HG02870 (cell line): ENCODE results near the gene YOD1.

Source experiments
- ATAC-seq: cut with Tn5 transposase; IDR thresholded peaks from one replicate; pipeline ENCODE4 v1.9.1; 2021; ENCODE audit warnings: mild to moderate bottlenecking, moderate library complexity; ENCODE audit not compliant: unreplicated experiment

YOD1 gene

GRCh38 chr1:207073906-207074820 lies 23.2 kb upstream of the YOD1 start:
- no peak for ATAC-seq

- ATAC-seq = no peak
These were observed 21.2 kb upstream of the YOD1 start for GRCh38 chr1:207072233-207072632.

DNA sequence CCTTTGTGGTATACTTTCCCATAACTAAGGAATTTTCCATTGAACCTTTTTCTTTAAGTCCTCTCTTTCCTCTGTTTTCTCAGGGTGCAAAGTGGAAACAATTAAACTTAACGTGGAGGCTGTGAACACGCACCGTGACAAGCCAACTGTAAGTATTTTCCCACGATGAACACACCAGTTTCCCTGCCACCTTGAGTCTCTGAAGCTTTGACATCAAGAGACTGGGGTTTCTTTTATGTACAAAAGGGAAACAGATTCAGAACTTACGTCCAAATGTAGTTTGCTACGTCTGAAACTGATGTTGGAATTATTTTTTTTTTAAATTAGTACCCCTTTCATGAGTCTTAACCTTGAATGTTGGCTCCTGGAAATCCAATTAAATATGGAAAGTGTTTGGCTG lies 20.4 kb upstream of the YOD1 start:
- no peak for ATAC-seq

GRCh38 chr1:207070811-207071210 lies 19.8 kb upstream of the YOD1 start:
- ATAC-seq = no peak

GRCh38 chr1:207069858-207070506 lies 19.0 kb upstream of the YOD1 start:
- ATAC-seq = no peak

- no peak for ATAC-seq
These were observed 18.1 kb upstream of the YOD1 start for GRCh38 chr1:207069061-207069460.

GRCh38 chr1:207067665-207068064 lies 16.7 kb upstream of the YOD1 start:
- ATAC-seq = no peak

DNA sequence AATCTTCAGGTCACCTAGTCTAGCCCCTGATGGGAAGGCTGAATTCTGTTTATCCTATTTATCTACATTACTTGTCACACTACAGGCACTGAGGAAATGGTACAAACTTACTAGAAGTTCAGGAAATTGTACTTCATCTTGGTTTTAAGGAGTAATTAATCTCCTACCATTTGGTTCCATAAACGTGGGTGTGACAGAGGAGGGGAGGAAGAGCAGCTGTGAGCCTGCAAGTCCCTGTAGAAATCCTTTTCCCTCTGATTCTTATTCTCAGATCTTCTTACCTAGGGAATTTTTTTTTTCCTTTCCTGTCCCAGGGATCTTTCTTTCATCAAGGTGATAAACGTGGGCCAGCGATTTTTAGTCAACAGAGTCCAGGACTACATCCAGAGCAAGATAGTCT lies 16.2 kb upstream of the YOD1 start:
- no peak for ATAC-seq

GRCh38 chr1:207064561-207064960 lies 13.6 kb upstream of the YOD1 start:
- ATAC-seq = no peak

DNA sequence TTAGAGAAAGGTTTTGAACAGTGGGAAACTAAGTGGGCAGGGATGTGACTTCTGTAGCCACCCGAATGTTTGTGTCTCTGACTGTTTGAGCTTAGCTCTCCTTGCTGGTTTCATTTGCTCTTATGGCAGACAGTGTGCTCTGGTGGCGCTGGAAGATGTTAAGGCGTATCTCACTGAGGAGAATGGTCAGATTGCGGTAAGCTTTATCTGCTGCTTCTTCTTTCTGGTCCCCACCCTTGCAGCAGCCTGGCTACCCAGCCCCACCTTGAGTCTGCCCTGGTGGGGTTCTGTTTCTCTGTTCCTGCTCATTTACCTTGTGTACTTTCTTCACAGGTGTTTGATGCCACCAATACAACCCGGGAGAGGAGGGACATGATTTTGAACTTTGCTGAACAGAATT lies 12.0 kb upstream of the YOD1 start:
- no peak for ATAC-seq

DNA sequence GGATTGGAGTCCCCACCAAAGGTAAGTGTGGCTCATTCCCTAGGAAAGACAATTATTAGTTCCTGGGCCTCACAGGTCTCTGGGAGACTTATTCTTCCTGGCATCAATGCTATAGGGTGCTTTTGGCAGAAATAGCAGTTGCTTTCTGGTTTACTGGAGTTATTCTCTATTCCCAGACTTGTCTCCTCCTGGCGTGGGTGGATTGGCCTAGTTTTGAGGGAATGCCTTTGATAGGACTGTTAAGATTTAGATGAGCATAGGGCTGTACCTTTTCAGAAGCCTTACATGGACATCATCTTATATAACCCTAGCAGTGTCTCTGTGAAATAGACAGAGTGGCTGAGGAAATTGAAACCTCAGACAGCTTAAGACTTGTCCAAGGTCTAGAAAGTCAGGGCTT lies 11.1 kb upstream of the YOD1 start:
- no peak for ATAC-seq

DNA sequence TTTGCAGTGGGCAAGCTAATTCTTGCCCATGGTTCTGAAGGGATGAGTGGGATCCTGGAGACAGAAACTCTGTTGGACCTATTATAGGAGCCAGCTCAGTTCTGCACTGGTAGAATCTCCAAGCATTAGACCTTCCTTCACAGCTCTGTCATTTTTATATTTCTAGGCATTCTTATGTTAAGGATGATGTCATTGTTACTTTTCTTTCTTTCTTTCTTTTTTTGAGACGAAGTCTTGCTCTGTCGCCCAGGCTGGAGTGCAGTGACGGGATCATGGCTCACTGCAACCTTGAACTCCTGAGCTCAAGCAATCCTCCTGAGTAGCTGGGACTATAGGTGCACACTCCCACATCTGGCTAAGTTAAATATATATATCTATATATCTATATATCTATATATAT lies 9.6 kb upstream of the YOD1 start:
- ATAC-seq = no peak

DNA sequence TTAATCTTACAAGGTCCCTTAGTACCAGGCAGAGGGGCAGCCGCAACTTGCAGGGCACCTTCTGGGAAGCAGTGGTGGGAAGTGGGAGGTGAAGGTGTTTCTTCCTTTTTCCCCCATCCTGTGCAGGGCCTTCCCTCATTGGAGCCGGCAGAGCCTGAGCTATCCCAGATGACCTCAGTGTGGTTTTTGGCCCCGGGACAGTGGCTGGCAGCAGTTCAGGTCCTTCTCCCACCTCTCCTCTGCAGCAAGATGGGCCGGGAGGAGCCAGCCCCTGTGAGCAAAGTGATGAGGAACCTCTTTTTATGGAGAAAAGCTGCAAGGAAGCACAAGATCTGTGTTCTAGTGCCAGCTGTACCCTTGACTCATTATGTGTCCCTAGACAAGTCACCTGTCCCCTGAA lies 8.9 kb upstream of the YOD1 start:
- no peak for ATAC-seq

GRCh38 chr1:207058878-207059867 lies 8.2 kb upstream of the YOD1 start:
- no peak for ATAC-seq

DNA sequence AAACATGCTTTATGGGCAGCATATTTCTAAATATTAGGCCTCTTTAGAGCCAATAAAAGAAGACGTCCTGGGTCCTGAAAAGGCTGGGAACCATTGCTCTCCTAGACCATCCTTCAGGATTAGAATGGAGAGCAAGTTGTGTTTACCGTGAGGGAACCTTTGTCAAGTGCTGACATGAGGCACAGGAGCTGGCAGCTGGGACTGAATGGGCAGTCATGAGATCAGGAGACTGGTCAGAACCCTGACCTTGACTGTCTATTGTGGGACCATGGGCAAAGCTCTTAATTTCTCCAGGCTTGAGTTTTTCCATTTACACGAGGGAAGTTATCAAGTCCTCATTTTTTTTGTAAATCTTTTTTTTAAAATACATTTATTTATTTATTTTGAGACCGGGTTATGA lies 7.2 kb upstream of the YOD1 start:
- no peak for ATAC-seq

- ATAC-seq = no peak
These were observed 5.7 kb upstream of the YOD1 start for GRCh38 chr1:207056673-207057072.

- ATAC-seq = no peak
These were observed 4.5 kb upstream of the YOD1 start for GRCh38 chr1:207055386-207056001.

GRCh38 chr1:207054491-207054890 lies 3.5 kb upstream of the YOD1 start:
- ATAC-seq = no peak

- ATAC-seq = peak; percentile 71
These were observed 2.1 kb upstream of the YOD1 start, which contains the start of gene PFKFB2 for GRCh38 chr1:207052911-207053769. TSS of gene PFKFB2 (plus strand) at chr1:207053275. CDS start at chr1:207054718, 1,443 bp downstream.
